Measurements from ENCODE around the gene SPATA9.
"Not testable (repeated sequence)": the region's sequence is repeated elsewhere in the genome, so short reads cannot be mapped to it uniquely, and the experiment has no call there.

SPATA9 gene

GRCh38 chr5:95718203-95718602 is 35.4 kb upstream of the SPATA9 start:
- DNase-seq (ENCODE audit: low read depth in 2 of 2, low spot score in 1 of 2) = no peak

DNA sequence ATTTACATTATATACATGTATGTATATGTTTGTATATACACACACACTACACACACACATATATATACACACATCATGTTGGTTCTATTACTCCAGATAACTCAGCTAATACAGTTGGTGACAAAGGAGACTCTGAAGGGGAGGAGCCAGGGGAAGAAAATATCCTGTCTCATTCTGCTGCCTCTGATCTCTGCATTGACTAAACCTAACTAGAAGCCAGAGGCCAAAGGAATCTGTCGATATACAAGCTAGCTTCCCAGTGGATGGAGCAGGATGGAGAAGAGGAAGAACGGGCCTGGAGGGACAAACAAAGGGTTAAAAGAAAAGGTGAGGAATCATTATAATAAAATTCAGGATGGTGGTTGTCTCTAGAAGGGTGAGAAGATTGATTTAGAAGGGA is 34.6 kb upstream of the SPATA9 start:
- no peak for DNase-seq (ENCODE audit: low read depth in 2 of 2, low spot score in 1 of 2)

DNA sequence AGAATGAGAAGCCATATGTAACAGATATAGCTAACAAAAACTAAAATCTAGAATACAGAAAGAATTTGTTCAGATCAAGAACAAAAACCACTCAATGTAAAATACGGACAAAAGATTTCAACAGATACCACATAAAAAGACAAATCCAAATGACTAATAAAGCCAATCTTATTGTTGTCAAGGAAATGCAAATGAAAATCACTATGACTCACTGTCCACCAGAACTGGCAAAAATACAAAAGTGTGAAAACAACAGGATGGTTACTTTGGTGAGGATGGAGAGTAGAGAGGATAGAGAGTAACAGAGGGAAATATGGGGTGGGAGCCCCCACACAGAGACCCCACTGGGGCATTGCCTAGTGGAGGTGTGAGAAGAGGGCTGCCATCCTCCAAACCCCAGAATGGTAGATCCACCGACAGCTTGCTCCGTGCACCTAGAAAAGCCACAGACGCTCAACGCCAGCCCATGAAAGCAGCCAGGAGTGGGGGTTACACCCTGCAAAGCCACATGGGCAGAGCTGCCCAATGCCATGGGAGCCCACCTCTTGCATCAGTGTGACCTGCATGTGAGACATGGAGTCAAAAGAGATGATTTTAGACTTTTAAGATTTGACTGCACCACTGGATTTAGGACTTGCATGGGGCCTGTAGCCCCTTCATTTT is 33.1 kb upstream of the SPATA9 start:
- DNase-seq (ENCODE audit: low read depth in 2 of 2, low spot score in 1 of 2) = no peak

DNA sequence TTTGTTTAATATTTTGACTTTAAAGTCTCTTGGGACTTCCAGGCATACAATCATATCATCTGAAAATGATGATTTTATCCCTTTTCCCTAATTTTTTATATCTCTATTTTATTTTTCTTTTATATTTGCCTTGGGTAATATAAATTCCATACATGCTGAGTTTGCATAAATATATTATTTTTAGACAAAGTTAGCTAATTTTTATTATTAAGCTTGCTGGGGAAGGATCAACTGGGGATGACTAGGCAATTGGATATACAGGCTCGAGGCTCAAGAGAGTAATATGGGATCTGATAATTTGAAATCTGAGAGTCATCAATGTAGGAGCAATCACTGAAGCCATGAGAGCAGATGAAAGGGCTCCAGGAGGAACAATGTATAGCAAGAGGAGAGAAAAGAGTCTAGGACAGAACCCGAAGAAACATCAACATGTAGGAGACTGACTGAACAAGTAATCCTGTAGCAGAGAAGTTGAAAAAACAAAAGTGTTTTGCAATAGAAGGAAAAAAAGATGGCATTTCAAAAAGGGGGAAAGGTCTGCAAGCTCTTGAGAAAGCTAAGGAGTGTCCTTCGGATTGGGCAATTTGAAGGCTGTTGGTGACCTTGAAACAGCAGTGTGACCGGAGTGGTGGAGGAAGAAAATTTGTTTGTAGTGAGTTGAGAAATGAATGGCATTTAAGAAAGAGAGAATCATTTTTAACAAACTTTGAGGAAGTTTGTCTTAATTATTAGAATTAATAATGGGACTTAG is 31.3 kb upstream of the SPATA9 start:
- no peak for DNase-seq (ENCODE audit: low read depth in 2 of 2, low spot score in 1 of 2)

- DNase-seq (ENCODE audit: low read depth in 2 of 2, low spot score in 1 of 2) = not testable (repeated sequence)
These were observed 30.5 kb upstream of the SPATA9 start for GRCh38 chr5:95713246-95713645.

DNA sequence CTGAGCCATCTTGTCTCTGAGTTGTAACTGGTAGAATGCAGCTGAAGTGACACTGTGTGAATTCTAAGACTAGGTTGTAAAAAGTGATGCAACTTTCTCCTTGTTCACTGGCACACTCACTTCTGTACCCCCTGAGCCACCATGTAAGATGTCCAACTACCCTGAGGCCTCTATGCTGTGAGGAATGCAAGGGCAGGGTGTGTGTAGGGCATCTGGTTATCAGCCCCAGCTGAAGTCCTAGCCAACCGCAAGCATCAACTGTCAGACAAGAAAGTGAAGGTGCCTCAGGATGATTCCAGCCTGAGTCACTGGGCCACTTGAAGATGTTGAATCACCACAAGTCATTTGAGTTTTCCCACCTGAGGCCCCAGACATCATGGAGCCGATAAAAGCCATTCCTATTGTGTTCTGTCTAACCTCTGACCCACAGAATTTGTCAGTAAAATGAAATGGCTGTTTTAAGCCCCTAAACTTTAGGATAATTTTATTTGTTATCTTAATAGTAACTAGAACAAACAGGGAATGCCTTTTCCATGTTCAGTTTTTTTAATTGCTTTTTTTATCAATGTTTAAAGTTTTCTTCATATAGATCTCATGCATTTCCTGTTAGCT is 29.7 kb upstream of the SPATA9 start:
- no peak for DNase-seq (ENCODE audit: low read depth in 2 of 2, low spot score in 1 of 2)

GRCh38 chr5:95711501-95712346 is 28.9 kb upstream of the SPATA9 start:
- DNase-seq (ENCODE audit: low read depth in 2 of 2, low spot score in 1 of 2) = no peak

GRCh38 chr5:95710651-95711500 is 28.1 kb upstream of the SPATA9 start:
- DNase-seq (ENCODE audit: low read depth in 2 of 2, low spot score in 1 of 2) = not testable (repeated sequence)

DNA sequence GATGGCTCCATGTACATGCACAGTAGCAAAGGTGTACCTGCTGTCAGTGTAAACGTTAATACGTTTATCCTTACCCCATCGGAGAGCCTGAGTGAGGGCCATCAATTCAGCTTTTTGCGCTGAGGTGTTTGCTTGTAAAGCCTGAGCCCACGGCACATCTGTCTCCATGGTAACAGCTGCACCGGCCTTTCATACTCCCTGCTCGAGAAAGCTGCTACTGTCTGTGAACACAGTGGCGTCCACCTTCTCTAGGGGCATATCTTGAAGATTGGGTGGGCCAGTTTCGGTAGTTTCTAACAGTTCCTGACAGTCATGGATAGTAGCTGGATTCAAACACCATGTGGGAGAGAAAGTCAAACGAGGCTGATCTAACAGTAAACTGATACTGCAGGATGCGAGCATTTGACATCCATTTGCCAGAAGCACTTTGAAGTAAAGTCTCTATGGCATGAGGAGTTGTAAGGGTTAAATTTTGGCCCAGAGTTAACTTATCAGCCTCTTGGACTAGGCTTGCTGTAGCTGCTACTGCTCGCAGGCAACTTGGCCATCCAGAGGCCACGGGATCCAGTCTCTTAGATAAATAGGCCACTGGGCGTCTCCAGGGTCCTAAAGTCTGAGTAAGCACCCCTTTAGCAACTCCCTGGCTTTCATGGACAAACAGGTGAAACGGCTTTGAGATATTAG is 27.3 kb upstream of the SPATA9 start:
- no peak for DNase-seq (ENCODE audit: low read depth in 2 of 2, low spot score in 1 of 2)

DNA sequence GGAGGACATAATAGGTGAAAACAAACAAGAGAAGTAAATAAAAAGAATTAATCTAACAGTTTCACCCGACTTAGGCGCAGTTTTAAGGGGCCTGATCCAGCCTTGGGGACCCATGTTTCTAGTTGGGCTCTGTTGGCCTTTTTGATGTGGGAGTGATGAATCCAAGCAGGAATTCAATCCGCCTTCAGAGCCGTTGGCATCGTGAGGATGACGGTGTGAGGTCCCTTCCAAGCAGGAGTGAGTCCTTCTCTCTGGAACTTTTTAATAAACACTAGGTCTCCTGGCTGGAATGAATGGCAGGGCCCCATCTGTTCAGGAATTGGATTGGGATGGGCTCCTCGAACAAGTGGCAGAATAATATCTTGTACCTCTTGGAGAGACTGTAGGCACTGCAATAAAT is 26.1 kb upstream of the SPATA9 start:
- no peak for DNase-seq (ENCODE audit: low read depth in 2 of 2, low spot score in 1 of 2)

- not testable (repeated sequence) for DNase-seq (ENCODE audit: low read depth in 2 of 2, low spot score in 1 of 2)
These were observed 24.9 kb upstream of the SPATA9 start for GRCh38 chr5:95707534-95708188.

GRCh38 chr5:95707055-95707454 is 24.3 kb upstream of the SPATA9 start:
- DNase-seq (ENCODE audit: low read depth in 2 of 2, low spot score in 1 of 2) = no peak

DNA sequence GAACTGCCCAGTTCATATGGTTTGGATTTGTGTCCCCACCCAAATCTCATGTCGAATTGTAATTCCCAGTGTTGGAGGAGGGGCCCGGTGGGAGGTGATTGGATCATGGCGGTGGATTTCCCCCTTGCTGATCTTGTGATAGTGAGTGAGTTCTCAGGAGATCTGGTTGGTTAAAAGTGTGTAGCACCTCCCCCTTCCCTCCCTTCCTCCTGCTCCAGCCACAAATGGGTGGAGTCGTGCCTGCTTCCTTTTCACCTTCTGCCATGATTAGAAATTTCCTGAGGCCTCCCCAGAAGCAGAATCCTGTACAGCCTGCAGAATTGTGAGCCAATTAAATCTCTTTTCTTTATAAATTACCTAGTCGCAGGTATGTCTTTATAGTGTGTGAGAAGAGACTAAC is 23.4 kb upstream of the SPATA9 start:
- DNase-seq (ENCODE audit: low read depth in 2 of 2, low spot score in 1 of 2) = not testable (repeated sequence)

- DNase-seq (ENCODE audit: low read depth in 2 of 2, low spot score in 1 of 2) = no peak
These were observed 21.4 kb upstream of the SPATA9 start for GRCh38 chr5:95704150-95704549.

DNA sequence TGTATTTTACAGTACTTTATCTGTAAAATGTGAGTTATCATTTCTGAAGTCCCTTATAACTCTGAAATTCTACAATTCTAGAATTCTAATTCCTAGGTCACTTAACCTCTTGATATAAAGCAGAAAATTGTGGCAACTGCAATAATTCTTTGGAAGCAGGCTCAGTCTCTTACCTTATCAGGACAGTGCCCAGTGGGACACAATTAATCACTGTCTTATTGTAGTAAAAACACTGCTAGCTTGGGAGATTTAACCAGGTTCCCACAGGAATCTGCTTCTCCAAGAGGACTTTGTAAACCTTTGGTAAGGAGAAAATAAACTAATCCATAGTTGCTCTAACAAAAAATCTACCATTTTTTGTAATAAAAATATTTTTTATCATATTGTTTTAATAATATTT is 18.3 kb upstream of the SPATA9 start:
- no peak for DNase-seq (ENCODE audit: low read depth in 2 of 2, low spot score in 1 of 2)

GRCh38 chr5:95699337-95699736 is 16.5 kb upstream of the SPATA9 start:
- no peak for DNase-seq (ENCODE audit: low read depth in 2 of 2, low spot score in 1 of 2)

- no peak for DNase-seq (ENCODE audit: low read depth in 2 of 2, low spot score in 1 of 2)
These were observed 15.2 kb upstream of the SPATA9 start for GRCh38 chr5:95697781-95698681.

GRCh38 chr5:95690333-95690732 is 7.5 kb upstream of the SPATA9 start:
- DNase-seq (ENCODE audit: low read depth in 2 of 2, low spot score in 1 of 2) = no peak
